Germinal center (tissue), 1 donor: Measurements from ENCODE around the gene MERTK.
A peak's percentile ranks its signal among the peaks of the same experiment; 100 is the strongest.

Experiments used
- DNase-seq: peaks from one replicate; pipeline ENCODE4 v3.0.0; 2012; ENCODE audit warnings: mixed read lengths, low spot score

The MERTK gene

GRCh38 chr2:111977240-111977639, 78.8 kb downstream of the MERTK start:
- no peak for DNase-seq

GRCh38 chr2:111978452-111979170, 80.2 kb downstream of the MERTK start:
- DNase-seq, result no peak

GRCh38 chr2:111981666-111982065, 83.3 kb downstream of the MERTK start:
- DNase-seq, result no peak

- DNase-seq, result no peak
Observed at GRCh38 chr2:111982822-111983221, 84.4 kb downstream of the MERTK start.

- DNase-seq, result no peak
Observed at GRCh38 chr2:111983478-111984212, 85.2 kb downstream of the MERTK start.

- no peak for DNase-seq
Observed at GRCh38 chr2:111984213-111984604, 85.8 kb downstream of the MERTK start.

GRCh38 chr2:111985514-111985913, 87.1 kb downstream of the MERTK start:
- no peak for DNase-seq

GRCh38 chr2:111986116-111986900, 87.9 kb downstream of the MERTK start:
- DNase-seq, result no peak

GRCh38 chr2:111990375-111990774, 92.0 kb downstream of the MERTK start:
- no peak for DNase-seq

- DNase-seq, result no peak
Observed at GRCh38 chr2:111990856-111991255, 92.4 kb downstream of the MERTK start.

- DNase-seq, result no peak
Observed at GRCh38 chr2:111994042-111994441, 95.6 kb downstream of the MERTK start.

GRCh38 chr2:111995148-111995547, 96.7 kb downstream of the MERTK start:
- no peak for DNase-seq

- DNase-seq, result no peak
Observed at GRCh38 chr2:111999809-112000208, 101.4 kb downstream of the MERTK start.

- DNase-seq, result no peak
Observed at GRCh38 chr2:112000399-112001135, 102.2 kb downstream of the MERTK start.

GRCh38 chr2:112001136-112001715, 102.8 kb downstream of the MERTK start:
- DNase-seq, result peak; percentile 14

- DNase-seq, result no peak
Observed at GRCh38 chr2:112001942-112002341, 103.5 kb downstream of the MERTK start.

- DNase-seq, result no peak
Observed at GRCh38 chr2:112003576-112004252, 105.3 kb downstream of the MERTK start.

GRCh38 chr2:112004253-112004645, 105.8 kb downstream of the MERTK start:
- DNase-seq, result peak; percentile 29

GRCh38 chr2:112005406-112006075, 107.1 kb downstream of the MERTK start:
- DNase-seq, result no peak

- DNase-seq, result no peak
Observed at GRCh38 chr2:112006076-112006410, 107.6 kb downstream of the MERTK start.

- DNase-seq, result no peak
Observed at GRCh38 chr2:112007493-112007892, 109.1 kb downstream of the MERTK start.
